Hematopoietic multipotent progenitor cell treated with erythropoietin and hydrocortisone succinate and interleukin-3 and kit ligand, for 8 days (in vitro differentiated cells): ENCODE data around the gene C1QTNF1.
"Not testable (repeated sequence)": the region's sequence is repeated elsewhere in the genome, so short reads cannot be mapped to it uniquely, and the experiment has no call there.

Experiments used
- DNase-seq: peaks from one replicate; pipeline ENCODE4 v3.0.0-alpha.2; 2015

C1QTNF1 gene

DNA sequence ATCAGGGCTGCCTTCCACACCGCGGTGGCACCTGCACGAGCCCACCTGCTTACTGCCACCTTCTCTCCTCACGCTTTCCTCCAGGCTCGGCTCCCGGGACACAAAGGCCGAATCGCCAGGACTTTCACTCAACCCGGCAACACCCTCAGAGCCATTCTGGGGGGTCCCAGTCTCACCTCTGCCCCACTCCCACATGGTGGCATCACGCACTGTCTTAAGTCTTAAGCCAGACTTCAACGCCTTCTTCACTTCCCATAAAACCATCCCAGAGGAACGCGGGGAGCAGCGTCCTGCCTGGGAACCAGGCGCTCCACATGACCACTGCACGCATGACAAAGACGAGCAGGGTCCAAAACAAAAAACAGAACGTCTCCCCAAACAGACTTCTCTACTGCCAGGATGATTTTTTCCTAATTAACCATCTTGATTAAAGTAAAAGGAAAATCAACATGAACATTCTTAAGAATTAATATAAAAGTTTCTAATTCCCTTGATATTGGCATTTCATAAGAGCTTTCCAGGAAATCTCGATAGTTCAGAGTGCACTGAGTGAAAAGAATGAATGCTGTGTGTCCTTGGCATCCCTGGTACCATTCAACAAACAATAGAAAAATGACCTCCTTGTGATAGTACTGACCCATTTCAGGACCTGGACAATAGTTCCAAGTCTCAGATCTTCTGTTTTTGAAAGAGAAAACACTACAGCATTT, 17.0 kb upstream of the C1QTNF1 start:
- DNase-seq: no peak

- DNase-seq: no peak
Measured at GRCh38 chr17:79007504-79008381, 16.2 kb upstream of the C1QTNF1 start.

DNA sequence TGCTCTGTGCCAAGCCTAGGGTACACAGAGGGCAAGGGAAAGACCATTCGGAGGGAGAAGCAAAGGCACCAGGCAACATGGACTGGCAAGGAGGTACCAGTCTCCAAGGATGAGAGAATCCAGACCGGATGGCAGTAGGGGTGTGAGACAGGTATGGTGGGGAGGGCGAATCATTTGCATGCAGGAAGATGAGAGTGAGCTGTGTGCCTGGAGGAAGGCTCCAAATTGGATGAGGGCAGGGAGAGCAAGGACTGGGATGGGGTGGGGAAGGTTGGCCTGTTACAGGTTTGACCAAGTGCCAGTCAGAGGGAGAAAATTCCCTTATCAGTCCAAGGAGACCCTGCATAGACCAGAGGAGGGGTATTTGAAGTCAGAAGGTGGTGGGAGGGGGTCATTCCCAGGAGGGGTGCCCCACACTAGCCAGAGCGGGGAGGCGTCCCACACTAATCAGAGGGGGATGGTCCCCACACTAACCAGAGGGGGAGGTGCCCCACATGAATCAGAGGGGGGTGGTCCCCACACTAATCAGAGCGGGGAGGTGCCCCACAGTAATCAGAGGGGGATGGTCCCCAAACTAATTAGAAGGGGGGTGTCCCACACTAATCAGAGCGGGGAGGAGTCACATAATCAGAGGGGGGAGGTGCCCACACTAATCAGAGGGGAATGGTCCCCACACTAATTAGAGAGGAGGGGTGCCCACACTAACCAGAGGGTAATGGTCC, 15.1 kb upstream of the C1QTNF1 start:
- no peak for DNase-seq

GRCh38 chr17:79009397-79010303, 14.3 kb upstream of the C1QTNF1 start, which contains the start of gene CANT1:
Gene CANT1, minus strand, starts transcription at chr17:79009764. Its CDS starts 12,142 bp downstream, at chr17:78997622.
- peak; percentile 86 for DNase-seq

GRCh38 chr17:79010304-79010646, 13.7 kb upstream of the C1QTNF1 start:
- no peak for DNase-seq

- DNase-seq: no peak
Measured at GRCh38 chr17:79011451-79012147, 12.4 kb upstream of the C1QTNF1 start.

- DNase-seq: no peak
Measured at GRCh38 chr17:79012563-79013134, 11.3 kb upstream of the C1QTNF1 start.

DNA sequence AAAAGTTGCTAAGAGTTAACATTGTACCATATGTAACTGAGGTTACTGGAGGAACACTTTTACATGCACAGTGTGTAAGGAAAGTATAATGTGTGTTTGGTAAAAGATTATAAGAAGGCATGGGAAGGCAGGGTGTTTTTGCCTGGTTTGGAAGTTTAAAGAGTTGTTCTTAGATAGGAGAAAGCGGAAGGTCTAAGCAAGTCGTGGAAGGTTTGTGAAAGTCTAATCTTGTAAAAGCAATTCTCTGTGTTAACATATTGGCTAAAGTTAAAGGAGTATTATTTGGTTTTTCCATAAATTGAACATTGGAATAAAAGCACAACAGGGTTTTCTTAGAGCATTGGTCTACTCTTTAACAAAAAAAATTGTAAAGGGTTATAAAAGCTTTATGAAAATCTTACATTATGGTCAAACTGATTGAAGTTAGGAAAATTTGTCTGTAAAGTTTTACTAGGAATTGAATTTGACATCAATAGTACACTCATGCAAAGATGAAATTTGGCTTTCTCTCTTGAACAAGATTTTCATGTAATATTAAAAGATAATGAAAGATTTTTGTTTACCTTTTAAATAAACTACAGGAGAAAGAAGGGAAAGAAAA, 9.7 kb upstream of the C1QTNF1 start:
- no peak for DNase-seq

DNA sequence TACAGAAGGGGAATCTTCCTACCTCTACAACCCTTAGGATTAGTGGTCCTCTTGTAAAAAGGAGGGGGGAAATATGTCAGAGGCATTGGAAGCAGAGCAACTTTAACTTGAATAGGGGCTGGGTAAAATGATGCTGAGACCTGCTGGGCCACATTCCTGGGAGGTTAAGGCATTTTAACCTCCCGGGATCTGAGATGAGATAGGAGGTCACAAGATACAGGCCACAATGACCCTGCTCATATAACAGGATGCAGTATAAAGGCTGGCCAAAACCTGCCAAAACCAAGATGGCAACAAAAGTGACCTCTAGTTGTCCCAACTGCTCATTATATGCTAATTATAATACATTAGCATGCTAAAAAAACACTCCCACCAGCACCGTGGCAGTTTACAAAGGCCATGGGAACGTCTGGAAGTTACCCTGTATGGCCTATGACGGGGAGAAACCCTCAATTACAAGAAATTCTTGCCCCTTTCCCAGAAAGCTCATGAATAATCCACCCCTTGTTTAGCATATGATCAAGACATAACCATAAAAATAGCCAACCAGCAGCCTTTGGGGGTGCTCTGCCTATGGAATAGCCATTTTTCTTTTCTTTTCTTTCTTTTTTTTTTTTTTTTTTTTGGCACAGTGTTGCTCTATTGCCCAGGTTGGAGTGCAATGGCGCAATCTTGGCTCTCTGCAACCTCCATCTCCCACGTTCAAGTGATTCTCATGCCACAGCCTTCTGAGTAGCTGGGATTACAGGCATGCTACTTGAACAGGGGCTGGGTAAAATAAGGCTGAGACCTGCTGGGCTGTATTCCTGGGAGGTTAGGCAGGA, 6.2 kb upstream of the C1QTNF1 start:
- no peak for DNase-seq

GRCh38 chr17:79018370-79018695, 5.6 kb upstream of the C1QTNF1 start:
- no peak for DNase-seq

GRCh38 chr17:79019261-79019631, 4.7 kb upstream of the C1QTNF1 start:
- no peak for DNase-seq

DNA sequence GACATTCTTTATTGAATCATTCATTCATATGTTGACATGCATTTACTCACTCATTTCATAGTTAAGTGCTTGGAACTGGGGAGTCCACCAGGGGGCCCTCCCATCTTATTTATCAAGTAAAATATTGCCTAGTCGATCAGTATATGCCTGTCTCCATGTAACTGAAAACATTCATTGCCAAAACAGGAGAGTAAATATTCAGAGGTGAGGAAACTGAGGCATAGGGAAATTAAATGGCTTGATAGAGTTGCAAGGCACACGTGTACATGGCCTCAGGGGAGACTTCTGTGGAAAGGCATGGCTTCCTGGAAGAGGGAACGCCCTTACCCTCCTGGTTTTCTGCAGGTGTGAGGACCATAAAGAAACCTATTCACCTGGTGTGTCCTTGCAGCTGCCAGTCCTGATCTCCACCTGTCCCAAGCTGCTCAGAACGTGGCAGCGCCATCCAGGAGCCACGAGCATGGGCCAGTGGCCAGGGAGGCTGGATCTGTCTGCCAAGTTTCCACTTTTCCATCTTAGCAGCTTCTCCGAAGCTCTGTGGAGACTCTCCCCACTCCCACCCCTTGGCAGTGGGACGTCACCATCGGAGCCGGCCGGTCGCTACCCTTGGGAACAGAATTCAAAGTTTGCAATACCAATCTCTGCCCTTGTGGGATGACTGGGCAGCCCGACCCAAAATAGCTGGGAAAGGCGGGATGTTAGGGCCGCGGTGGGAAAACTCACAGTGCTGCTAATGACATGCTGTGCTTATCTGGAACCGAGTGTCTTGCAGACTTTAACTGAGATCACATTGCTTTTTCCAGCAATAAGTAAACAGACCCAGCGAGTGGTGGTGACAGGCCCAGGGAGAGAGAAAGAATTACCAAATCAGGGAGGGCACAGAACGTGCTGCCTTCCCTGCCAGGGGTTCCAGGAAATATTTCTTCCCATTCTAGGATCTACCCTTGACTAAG, 4.1 kb upstream of the C1QTNF1 start:
- peak; percentile 75 for DNase-seq

DNA sequence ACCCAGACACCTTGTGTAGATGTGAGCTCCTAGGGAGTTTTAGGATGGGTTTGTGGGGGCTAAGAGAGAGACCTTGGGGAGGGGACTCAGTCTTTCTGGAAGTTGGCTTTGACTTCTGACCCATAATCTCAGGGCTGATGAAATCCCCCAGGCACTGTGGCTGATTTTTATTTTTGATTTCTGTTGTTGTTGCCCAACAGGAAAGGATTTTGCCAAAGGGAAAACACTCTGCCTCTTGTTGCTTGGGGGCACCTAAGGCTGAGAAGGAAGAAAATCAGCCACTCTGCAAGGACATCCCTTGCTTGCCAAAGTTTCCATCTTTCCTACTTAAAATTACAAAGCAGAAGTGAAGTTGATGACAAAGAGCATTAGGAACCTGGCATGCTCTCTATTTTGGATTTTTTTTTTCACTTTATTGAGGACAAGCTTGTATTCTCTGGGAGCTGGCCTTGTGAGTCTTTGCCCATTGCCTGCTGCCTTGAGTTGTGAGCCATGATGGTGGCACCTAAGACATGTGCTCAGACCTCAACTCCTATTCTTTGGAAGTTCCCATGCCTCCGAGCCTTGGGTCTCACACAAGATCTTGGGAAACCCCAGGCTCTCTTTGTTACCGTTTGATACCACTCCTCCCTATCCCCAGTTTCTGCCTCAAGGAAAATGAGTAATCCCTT, 3.2 kb upstream of the C1QTNF1 start:
- DNase-seq: no peak

DNA sequence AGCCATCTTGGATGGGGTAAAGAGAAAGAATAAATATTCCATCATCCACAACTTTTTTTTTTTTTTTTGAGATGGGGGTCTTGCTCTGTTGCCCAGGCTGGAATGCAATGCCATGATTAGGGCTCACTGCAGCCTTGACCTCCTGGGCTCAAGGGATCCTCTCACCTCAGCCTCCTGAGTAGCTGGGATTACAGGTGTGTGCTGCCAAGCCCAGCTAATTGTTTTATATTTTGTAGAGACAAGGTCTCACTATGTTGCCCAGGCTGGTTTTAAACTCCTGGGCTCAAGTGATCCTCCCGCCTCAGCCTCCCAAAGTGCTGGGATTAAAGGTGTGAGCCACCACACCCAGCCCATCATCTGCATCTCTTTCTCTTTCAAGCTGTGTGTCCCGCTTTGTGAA, 2.0 kb upstream of the C1QTNF1 start:
- not testable (repeated sequence) for DNase-seq

- DNase-seq: no peak
Measured at GRCh38 chr17:79022507-79022991, 1.4 kb upstream of the C1QTNF1 start.

DNA sequence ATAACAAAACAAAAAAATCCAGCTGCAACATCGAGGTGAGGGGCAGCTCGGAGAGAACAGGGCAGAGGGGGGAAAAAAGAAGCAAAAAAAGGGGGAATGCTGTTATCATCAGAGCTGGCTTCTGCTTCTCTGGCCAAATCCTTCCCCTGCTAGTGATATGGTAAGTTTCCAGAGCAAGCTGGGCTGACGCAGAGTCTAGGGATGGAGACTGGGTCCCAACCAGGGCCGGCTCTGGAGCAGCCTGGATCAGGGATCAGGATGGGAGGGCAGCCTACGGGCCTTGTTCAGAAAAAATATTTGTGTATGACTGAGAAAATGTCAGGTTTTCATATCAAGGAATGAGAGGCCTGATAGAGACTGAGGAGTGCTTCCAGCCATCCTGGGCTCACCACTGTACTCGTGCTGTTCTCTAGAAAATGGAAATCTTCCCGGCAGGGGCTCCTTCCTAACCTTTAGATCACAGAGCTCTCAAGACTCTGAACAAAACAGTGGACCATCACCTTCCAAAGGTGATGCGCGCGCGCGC, 726 bp upstream of the C1QTNF1 start:
- DNase-seq: no peak

GRCh38 chr17:79024901-79025737, 1.1 kb downstream of the C1QTNF1 start:
- no peak for DNase-seq
